Gastrocnemius medialis (tissue), 4 donors: Measurements from ENCODE around the gene IRX6.

Experiments
- POLR2A ChIP-seq, 2 donors: fragments of 450-650 bp; IDR thresholded peaks; one replicate each; pipeline ENCODE4 v1.6.1; 2017; ENCODE audit warnings: antibody characterized with exemption in 2 of 2, mild to moderate bottlenecking in 2 of 2, moderate library complexity in 2 of 2
- TF ChIP-seq, protein P1 (sequence below), 5 experiments: fragments of 450-650 bp in 3 of 5; fragments of 200-600 bp in 2 of 5; sonication (generic) in 2 of 5; IDR thresholded peaks in 4 of 5; conservative IDR thresholded peaks in 1 of 5; 1 replicate in 4 of 5; 2 replicates in 1 of 5; pipeline ENCODE4 v1.5.1; 2016 to 2019; ENCODE audit warnings: antibody characterized with exemption in 5 of 5, mild to moderate bottlenecking in 3 of 5, moderate library complexity in 3 of 5

DNA sequence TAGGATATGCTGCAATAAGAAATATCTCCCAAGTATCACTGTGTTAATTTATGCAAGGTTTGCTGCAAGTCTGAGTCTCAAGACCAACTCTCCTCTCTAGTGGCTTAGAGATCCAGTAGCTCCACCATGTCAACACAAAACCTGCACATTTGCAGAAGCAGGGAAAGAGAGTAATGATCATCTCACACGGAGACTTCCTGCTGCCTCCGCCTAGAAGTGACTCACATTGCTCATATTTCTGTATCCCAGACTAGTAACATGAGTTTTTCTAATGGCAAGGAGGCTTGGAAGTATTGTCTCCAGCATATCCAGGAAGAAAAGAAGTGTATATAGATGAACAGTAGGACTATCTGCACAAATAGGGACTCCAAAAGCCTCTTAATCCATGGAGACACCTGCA, 15.0 kb upstream of the IRX6 start:
- TF ChIP-seq, protein P1, sequence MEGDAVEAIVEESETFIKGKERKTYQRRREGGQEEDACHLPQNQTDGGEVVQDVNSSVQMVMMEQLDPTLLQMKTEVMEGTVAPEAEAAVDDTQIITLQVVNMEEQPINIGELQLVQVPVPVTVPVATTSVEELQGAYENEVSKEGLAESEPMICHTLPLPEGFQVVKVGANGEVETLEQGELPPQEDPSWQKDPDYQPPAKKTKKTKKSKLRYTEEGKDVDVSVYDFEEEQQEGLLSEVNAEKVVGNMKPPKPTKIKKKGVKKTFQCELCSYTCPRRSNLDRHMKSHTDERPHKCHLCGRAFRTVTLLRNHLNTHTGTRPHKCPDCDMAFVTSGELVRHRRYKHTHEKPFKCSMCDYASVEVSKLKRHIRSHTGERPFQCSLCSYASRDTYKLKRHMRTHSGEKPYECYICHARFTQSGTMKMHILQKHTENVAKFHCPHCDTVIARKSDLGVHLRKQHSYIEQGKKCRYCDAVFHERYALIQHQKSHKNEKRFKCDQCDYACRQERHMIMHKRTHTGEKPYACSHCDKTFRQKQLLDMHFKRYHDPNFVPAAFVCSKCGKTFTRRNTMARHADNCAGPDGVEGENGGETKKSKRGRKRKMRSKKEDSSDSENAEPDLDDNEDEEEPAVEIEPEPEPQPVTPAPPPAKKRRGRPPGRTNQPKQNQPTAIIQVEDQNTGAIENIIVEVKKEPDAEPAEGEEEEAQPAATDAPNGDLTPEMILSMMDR (IDR thresholded peaks at IDR 0.05 in 4 of 5, conservative IDR thresholded peaks at IDR 0.05 in 1 of 5): no peak
- no peak for TF ChIP-seq POLR2A (IDR thresholded peaks at IDR 0.05)
